T-helper 17 cell (primary cell): ENCODE measurements around the gene OR6B1. TPM values are rescaled to one million over a fixed set of nuclear protein-coding genes. Genes with fewer than 3 reads are reported as not detected.
"Not testable (repeated sequence)": the region's sequence is repeated elsewhere in the genome, so short reads cannot be mapped to it uniquely, and the experiment has no call there.

ENCODE experiments used
- ATAC-seq: fragments of 150-1000 bp; cut with Tn5 transposase; 2 replicates; pipeline ENCODE4 v1.10.0; 2021; ENCODE audit warnings: mild to moderate bottlenecking, moderate library complexity
- DNase-seq, 3 donors: peaks; one replicate each; pipeline versions ENCODE4 v3.0.0 to v3.0.0-alpha.2; 2020 to 2021
- H3K9me3 ChIP-seq: one replicate; pipeline ENCODE4 v1.7.0; 2013; ENCODE audit warnings: low read length, mild to moderate bottlenecking; ENCODE audit not compliant: control insufficient read depth, poor library complexity, severe bottlenecking
- H3K27ac Mint-ChIP-seq: one replicate; pipeline ENCODE4 v1.8.0; 2022; ENCODE audit warnings: mild to moderate bottlenecking, moderate library complexity, mixed read lengths
- H3K27me3 Mint-ChIP-seq: one replicate; pipeline ENCODE4 v1.8.0; 2022; ENCODE audit warnings: mixed read lengths
- H3K36me3 Mint-ChIP-seq: one replicate; pipeline ENCODE4 v1.8.0; 2022; ENCODE audit warnings: low read depth, mixed read lengths
- H3K4me1 Mint-ChIP-seq: one replicate; pipeline ENCODE4 v1.8.0; 2022; ENCODE audit warnings: mild to moderate bottlenecking, mixed read lengths
- H3K4me3 Mint-ChIP-seq: one replicate; pipeline ENCODE4 v1.8.0; 2022; ENCODE audit warnings: mild to moderate bottlenecking, moderate library complexity, mixed read lengths
- total RNA-seq, 4 donors: library from RNA in 2 of 4; stranded (reverse) in 2 of 4; gene quantifications; one replicate each; pipeline ENCODE4 v1.2.3 and lab custom pipeline; 2022 to 2026

OR6B1 gene
- total RNA-seq, 2 donors from 2014 or later: not detected

DNA sequence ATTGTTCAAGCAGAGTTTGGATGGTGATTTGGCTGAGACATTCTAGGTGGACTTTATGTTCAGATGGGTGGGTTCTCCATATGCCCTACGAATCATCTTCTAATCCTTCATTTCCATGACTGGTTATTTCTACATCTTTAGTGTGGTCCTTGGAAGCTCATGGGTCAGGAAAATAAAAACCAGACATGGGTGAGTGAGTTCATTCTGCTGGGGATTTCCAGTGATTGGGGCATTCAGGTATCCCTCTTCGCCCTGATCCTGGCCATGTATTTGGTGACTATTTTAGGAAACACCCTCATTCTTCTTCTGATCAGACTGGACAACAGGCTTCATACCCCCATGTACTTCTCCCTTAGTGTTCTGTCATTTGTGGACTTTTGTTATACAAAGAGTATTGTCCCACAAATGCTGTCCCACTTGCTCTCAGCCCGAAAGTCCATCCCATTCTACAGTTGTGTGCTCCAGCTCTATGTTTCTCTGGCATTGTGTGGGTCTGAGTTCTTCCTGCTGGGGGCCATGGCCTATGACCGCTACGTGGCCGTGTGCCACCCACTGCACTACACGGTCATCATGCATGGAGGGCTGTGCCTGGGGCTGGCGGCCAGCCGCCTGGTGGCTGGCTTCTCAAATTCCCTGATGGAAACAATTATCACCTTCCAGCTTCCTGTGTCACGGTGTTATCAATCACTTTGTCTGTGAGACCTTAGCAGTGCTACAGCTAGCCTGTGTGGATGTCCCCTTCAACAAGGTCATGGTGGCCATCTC is 19.2 kb upstream of the OR6B1 start:
- no peaks in the 10 kb centered on the region for H3K36me3 Mint-ChIP-seq
- DNase-seq: no peak
- H3K27ac Mint-ChIP-seq: no peak overlapping the region

DNA sequence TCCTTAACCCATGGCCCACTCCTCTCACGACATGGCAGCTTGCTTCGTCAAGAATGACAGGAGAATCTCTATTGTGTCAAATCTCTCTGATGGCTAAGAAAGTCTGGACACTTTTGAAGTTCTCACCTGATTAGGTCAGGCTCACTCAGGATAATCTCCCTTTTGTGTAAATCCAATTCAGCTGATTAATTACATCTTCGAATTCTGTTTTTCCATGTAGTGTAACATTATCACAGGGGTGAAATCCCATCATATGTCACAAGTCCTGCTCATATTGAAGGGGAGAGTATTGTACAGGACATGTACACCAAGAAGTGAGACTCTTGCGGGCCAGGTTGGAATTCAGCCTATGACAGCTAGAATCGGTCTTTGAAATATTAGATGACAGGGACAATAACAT is 16.2 kb upstream of the OR6B1 start:
- Mint-ChIP-seq H3K27me3 (peaks cover 20% of the 10 kb centered on the region), H3K4me1 (peaks cover 8% of the 10 kb centered on the region), H3K27ac (no peak overlapping the region), H3K36me3 (no peaks in the 10 kb centered on the region), H3K4me3 (no peak overlapping the region)
- DNase-seq: no peak
- ATAC-seq: no peak
- no peaks in the 10 kb centered on the region for H3K9me3 ChIP-seq

More for the DNA sequence above, 19.2 kb upstream of the OR6B1 start:
- peaks cover 29% of the 10 kb centered on the region for H3K27me3 Mint-ChIP-seq
- H3K4me1 Mint-ChIP-seq: no peaks in the 10 kb centered on the region
- H3K9me3 ChIP-seq: no peaks in the 10 kb centered on the region
- ATAC-seq: no peak
- no peak overlapping the region for H3K4me3 Mint-ChIP-seq

DNA sequence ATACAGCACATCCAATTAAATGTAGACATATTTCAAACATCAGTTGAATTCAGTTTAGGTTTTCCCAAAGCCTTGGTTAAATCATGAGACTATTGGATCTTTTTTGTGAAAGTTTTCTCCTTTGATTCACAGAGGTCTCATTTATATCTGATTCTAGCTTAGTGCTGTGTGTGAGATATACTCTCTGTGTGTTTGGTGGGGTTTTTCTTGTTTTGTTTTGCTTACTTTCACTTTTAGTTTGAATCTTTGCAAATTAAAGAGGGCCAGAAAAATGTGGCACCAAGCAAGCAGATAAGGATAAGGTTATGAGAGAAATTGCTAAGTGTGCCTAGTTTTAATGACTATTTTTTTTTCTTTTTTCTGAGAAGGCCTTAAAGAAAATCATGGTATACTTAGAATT is 12.6 kb upstream of the OR6B1 start:
- no peak for ATAC-seq
- peaks cover 8% of the 10 kb centered on the region for H3K4me1 Mint-ChIP-seq
- no peaks in the 10 kb centered on the region for H3K9me3 ChIP-seq
- H3K27me3 Mint-ChIP-seq: no peaks in the 10 kb centered on the region
- H3K36me3 Mint-ChIP-seq: no peaks in the 10 kb centered on the region
- peak overlapping the region; percentile 59 for H3K27ac Mint-ChIP-seq
- DNase-seq: no peak
- peak overlapping the region; percentile 51 for H3K4me3 Mint-ChIP-seq

GRCh38 chr7:143988976-143989745 is 11.0 kb upstream of the OR6B1 start:
- Mint-ChIP-seq H3K4me3 (no peak overlapping the region), H3K27ac (no peak overlapping the region), H3K4me1 (peaks cover 8% of the 10 kb centered on the region), H3K27me3 (no peaks in the 10 kb centered on the region), H3K36me3 (no peaks in the 10 kb centered on the region)
- DNase-seq: no peak
- no peaks in the 10 kb centered on the region for H3K9me3 ChIP-seq
- ATAC-seq: no peak

GRCh38 chr7:143992670-143993069 is 7.5 kb upstream of the OR6B1 start:
- Mint-ChIP-seq H3K4me3 (no peak overlapping the region), H3K27ac (no peak overlapping the region), H3K4me1 (peaks cover 2% of the 10 kb centered on the region), H3K36me3 (no peaks in the 10 kb centered on the region), H3K27me3 (peaks cover 9% of the 10 kb centered on the region)
- DNase-seq: no peak
- H3K9me3 ChIP-seq: no peaks in the 10 kb centered on the region
- ATAC-seq: no peak

GRCh38 chr7:143993924-143994323 is 6.2 kb upstream of the OR6B1 start:
- Mint-ChIP-seq H3K27me3 (peaks cover 9% of the 10 kb centered on the region), H3K4me3 (no peak overlapping the region), H3K27ac (no peak overlapping the region), H3K4me1 (no peaks in the 10 kb centered on the region), H3K36me3 (no peaks in the 10 kb centered on the region)
- DNase-seq (no peak), ATAC-seq (no peak)
- no peaks in the 10 kb centered on the region for H3K9me3 ChIP-seq

DNA sequence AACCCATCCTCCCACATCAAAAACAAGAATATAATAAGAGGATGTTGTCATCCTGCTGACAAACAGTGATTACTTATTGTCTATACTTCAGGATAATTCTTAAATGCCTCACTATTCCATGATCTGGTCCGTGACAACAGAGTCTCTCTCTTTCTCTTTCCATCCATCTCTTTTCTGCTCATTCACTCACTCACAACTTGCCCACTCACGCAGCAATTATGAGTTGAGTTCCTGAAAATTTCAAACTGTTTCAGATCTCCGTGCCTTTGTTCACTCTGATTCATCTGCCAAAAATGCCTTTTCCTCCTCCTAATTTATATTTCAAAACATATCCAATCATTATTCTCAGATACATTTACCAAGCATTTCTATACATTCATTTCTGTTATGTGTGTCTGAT is 1.4 kb downstream of the OR6B1 start:
- Mint-ChIP-seq H3K4me3 (no peak overlapping the region), H3K36me3 (no peaks in the 10 kb centered on the region), H3K27ac (no peak overlapping the region), H3K27me3 (peaks cover 31% of the 10 kb centered on the region), H3K4me1 (peaks cover 6% of the 10 kb centered on the region)
- ATAC-seq (no peak), DNase-seq (no peak)
- no peaks in the 10 kb centered on the region for H3K9me3 ChIP-seq

DNA sequence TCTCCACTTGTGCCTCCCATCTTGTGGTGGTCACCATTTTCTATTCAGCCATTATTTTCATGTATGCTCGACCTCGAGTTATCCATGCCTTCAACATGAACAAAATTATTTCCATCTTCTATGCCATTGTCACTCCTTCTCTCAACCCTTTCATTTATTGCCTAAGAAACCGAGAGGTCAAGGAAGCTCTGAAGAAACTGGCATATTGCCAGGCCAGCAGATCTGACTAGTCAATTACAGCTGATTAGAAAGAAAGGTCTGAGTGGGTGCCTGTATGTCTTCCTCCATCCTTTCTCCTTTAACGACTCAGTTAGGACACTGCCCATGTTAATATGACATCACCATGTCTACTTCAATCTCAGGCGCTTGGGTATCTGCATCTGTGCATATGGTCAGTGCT is 4.6 kb downstream of the OR6B1 start:
- peaks cover 29% of the 10 kb centered on the region for H3K27me3 Mint-ChIP-seq
- no peak overlapping the region for H3K4me3 Mint-ChIP-seq
- H3K9me3 ChIP-seq: no peaks in the 10 kb centered on the region
- ATAC-seq: no peak
- no peak overlapping the region for H3K27ac Mint-ChIP-seq
- peaks cover 6% of the 10 kb centered on the region for H3K4me1 Mint-ChIP-seq
- H3K36me3 Mint-ChIP-seq: peaks cover 2% of the 10 kb centered on the region
- no peak for DNase-seq

- H3K27me3 Mint-ChIP-seq: peaks cover 26% of the 10 kb centered on the region
- H3K27ac Mint-ChIP-seq: no peak overlapping the region
- ATAC-seq (no peak), DNase-seq (no peak)
- peaks cover 6% of the 10 kb centered on the region for H3K4me1 Mint-ChIP-seq
- no peaks in the 10 kb centered on the region for H3K9me3 ChIP-seq
- H3K36me3 Mint-ChIP-seq: peaks cover 2% of the 10 kb centered on the region
- no peak overlapping the region for H3K4me3 Mint-ChIP-seq
These were observed 6.0 kb downstream of the OR6B1 start for GRCh38 chr7:144006029-144006691.

GRCh38 chr7:144006692-144007042 is 6.5 kb downstream of the OR6B1 start:
- Mint-ChIP-seq H3K27me3 (peaks cover 23% of the 10 kb centered on the region), H3K36me3 (peaks cover 2% of the 10 kb centered on the region), H3K27ac (no peak overlapping the region), H3K4me1 (peaks cover 5% of the 10 kb centered on the region), H3K4me3 (no peak overlapping the region)
- DNase-seq: no peak
- ATAC-seq: no peak
- no peaks in the 10 kb centered on the region for H3K9me3 ChIP-seq

DNA sequence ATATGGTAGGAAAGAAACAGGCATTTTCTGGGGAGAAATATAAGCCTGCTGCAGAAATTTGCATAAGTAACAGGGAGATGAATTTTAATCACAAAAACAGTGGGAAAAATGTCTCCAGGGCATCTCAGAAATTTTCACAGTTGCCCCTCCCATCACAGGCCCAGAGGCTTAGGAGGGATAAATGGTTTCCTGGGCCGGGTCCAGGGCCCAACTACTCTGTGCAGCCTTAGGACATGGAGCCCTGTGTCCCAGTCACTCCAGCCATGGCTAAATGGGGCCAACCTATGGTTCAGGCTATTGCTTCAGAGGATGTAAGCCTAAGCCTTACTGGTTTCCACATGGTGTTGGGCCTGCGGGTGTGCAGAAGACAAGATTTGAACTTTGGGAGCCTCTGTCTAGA is 9.2 kb downstream of the OR6B1 start:
- Mint-ChIP-seq H3K36me3 (peaks cover 2% of the 10 kb centered on the region), H3K27ac (no peak overlapping the region), H3K27me3 (peaks cover 8% of the 10 kb centered on the region), H3K4me1 (no peaks in the 10 kb centered on the region), H3K4me3 (no peak overlapping the region)
- ATAC-seq: no peak
- no peak for DNase-seq
- H3K9me3 ChIP-seq: no peaks in the 10 kb centered on the region

DNA sequence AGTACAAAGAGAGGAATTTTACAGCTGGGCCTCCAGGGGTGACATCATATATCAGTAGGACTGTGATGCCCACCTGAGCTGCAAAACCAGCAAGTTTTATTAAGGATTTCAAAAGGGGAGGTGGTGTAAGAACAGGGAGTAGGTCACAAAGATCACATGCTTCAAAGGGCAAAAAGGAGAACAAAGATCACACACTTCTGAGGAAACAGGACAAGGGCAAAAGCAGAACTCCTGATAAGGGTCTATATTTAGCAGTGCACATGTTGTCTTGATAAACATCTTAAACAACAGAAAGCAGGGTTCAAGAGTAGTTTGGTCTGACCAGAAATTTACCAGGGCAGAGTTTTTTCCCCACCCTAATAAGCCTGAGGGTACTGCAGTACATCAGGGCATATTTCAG is 9.9 kb downstream of the OR6B1 start:
- H3K36me3 Mint-ChIP-seq, ATAC-seq, H3K4me1 Mint-ChIP-seq, DNase-seq, H3K27me3 Mint-ChIP-seq, H3K4me3 Mint-ChIP-seq, H3K9me3 ChIP-seq, H3K27ac Mint-ChIP-seq: not testable (repeated sequence)

GRCh38 chr7:144010821-144011220 is 10.7 kb downstream of the OR6B1 start:
- not testable (repeated sequence) for H3K4me1 Mint-ChIP-seq, H3K9me3 ChIP-seq, H3K4me3 Mint-ChIP-seq, H3K36me3 Mint-ChIP-seq, DNase-seq, ATAC-seq, H3K27me3 Mint-ChIP-seq, H3K27ac Mint-ChIP-seq
